ENCODE data around the gene FAM131A.

- TF ChIP-seq ZNF792 (tag by site-specific recombination; IDR thresholded peaks at IDR 0.05) (no peak), ZNF121 (tag by site-specific recombination; IDR thresholded peaks at IDR 0.05) (no peak), KLF1 (tag by site-specific recombination; IDR thresholded peaks at IDR 0.05) (no peak), ZNF26 (tag by site-specific recombination; IDR thresholded peaks at IDR 0.05) (no peak), ZNF704 (tag by site-specific recombination; IDR thresholded peaks at IDR 0.05) (no peak), CTCF (tag by site-specific recombination; IDR thresholded peaks at IDR 0.05) (no peak), ZNF660 (tag by site-specific recombination; IDR thresholded peaks at IDR 0.05) (no peak), ZNF274 (IDR thresholded peaks at IDR 0.05; ENCODE audit: low read length) (no peak), ZNF274 (tag by site-specific recombination; IDR thresholded peaks at IDR 0.05; ENCODE audit: borderline replicate concordance) (no peak), ZNF768 (tag by site-specific recombination; IDR thresholded peaks at IDR 0.05) (no peak), ZNF747 (tag by site-specific recombination; IDR thresholded peaks at IDR 0.05) (no peak), KLF16 (tag by site-specific recombination; IDR thresholded peaks at IDR 0.05) (no peak)
- TF ChIP-seq, protein P1, sequence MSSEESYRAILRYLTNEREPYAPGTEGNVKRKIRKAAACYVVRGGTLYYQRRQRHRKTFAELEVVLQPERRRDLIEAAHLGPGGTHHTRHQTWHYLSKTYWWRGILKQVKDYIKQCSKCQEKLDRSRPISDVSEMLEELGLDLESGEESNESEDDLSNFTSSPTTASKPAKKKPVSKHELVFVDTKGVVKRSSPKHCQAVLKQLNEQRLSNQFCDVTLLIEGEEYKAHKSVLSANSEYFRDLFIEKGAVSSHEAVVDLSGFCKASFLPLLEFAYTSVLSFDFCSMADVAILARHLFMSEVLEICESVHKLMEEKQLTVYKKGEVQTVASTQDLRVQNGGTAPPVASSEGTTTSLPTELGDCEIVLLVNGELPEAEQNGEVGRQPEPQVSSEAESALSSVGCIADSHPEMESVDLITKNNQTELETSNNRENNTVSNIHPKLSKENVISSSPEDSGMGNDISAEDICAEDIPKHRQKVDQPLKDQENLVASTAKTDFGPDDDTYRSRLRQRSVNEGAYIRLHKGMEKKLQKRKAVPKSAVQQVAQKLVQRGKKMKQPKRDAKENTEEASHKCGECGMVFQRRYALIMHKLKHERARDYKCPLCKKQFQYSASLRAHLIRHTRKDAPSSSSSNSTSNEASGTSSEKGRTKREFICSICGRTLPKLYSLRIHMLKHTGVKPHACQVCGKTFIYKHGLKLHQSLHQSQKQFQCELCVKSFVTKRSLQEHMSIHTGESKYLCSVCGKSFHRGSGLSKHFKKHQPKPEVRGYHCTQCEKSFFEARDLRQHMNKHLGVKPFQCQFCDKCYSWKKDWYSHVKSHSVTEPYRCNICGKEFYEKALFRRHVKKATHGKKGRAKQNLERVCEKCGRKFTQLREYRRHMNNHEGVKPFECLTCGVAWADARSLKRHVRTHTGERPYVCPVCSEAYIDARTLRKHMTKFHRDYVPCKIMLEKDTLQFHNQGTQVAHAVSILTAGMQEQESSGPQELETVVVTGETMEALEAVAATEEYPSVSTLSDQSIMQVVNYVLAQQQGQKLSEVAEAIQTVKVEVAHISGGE (tag by site-specific recombination; conservative IDR thresholded peaks at IDR 0.05; ENCODE audit: low read depth) = no peak
- TF ChIP-seq, protein P2, sequence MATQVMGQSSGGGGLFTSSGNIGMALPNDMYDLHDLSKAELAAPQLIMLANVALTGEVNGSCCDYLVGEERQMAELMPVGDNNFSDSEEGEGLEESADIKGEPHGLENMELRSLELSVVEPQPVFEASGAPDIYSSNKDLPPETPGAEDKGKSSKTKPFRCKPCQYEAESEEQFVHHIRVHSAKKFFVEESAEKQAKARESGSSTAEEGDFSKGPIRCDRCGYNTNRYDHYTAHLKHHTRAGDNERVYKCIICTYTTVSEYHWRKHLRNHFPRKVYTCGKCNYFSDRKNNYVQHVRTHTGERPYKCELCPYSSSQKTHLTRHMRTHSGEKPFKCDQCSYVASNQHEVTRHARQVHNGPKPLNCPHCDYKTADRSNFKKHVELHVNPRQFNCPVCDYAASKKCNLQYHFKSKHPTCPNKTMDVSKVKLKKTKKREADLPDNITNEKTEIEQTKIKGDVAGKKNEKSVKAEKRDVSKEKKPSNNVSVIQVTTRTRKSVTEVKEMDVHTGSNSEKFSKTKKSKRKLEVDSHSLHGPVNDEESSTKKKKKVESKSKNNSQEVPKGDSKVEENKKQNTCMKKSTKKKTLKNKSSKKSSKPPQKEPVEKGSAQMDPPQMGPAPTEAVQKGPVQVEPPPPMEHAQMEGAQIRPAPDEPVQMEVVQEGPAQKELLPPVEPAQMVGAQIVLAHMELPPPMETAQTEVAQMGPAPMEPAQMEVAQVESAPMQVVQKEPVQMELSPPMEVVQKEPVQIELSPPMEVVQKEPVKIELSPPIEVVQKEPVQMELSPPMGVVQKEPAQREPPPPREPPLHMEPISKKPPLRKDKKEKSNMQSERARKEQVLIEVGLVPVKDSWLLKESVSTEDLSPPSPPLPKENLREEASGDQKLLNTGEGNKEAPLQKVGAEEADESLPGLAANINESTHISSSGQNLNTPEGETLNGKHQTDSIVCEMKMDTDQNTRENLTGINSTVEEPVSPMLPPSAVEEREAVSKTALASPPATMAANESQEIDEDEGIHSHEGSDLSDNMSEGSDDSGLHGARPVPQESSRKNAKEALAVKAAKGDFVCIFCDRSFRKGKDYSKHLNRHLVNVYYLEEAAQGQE (tag by site-specific recombination; IDR thresholded peaks at IDR 0.05) = no peak
Measured at GRCh38 chr3:184307915-184308314, 29.5 kb upstream of the FAM131A start.
